Esophagus muscularis mucosa (tissue), 4 donors: ENCODE results near the gene CNP. TPM values are rescaled to one million over a fixed set of nuclear protein-coding genes. Genes with fewer than 3 reads are reported as not detected.
A peak's percentile ranks its signal among the peaks of the same experiment; 100 is the strongest.

Source experiments
- DNase-seq: peaks from one replicate; pipeline ENCODE4 v3.0.0-alpha.2; 2017; ENCODE audit errors: extremely low spot score
- H3K27ac ChIP-seq, 4 donors: fragments of 200-600 bp; sonication (generic); replicated peaks in 1 of 4; 1 replicate in 3 of 4; 2 replicates in 1 of 4; pipeline ENCODE4 v1.5.1; 2016 to 2019; ENCODE audit warnings: mild to moderate bottlenecking in 1 of 4
- H3K27me3 ChIP-seq, 4 donors: fragments of 200-600 bp; sonication (generic); one replicate each; pipeline versions ENCODE4 v1.5.1 to v1.6.0; 2016 to 2019
- H3K36me3 ChIP-seq, 4 donors: fragments of 200-600 bp; sonication (generic); one replicate each; pipeline ENCODE4 v1.5.1; 2016 to 2019
- H3K4me1 ChIP-seq, 4 donors: fragments of 200-600 bp; sonication (generic); one replicate each; pipeline ENCODE4 v1.5.1; 2016 to 2019
- H3K4me3 ChIP-seq, 4 donors: fragments of 200-600 bp; sonication (generic); 1 replicate in 2 of 4; 2 replicates in 2 of 4; pipeline ENCODE4 v1.5.1; 2016 to 2019; ENCODE audit warnings: mild to moderate bottlenecking in 4 of 4, moderate library complexity in 1 of 4
- H3K9me3 ChIP-seq, 4 donors: fragments of 200-600 bp; sonication (generic); 1 replicate in 3 of 4; 2 replicates in 1 of 4; pipeline ENCODE4 v1.5.1; 2016 to 2019
- EP300 ChIP-seq: sonication (generic); formaldehyde crosslinking; IDR thresholded peaks from one replicate; pipeline ENCODE4 v1.6.1; 2017; ENCODE audit warnings: antibody characterized with exemption
- POLR2A ChIP-seq: fragments of 450-650 bp; IDR thresholded peaks from one replicate; pipeline ENCODE4 v1.6.1; 2017; ENCODE audit warnings: antibody characterized with exemption, moderate library complexity, mild to moderate bottlenecking, low read depth
- POLR2AphosphoS5 ChIP-seq, 2 donors: sonication (generic); formaldehyde crosslinking; IDR thresholded peaks; one replicate each; pipeline ENCODE4 v1.6.1; 2017; ENCODE audit warnings: antibody characterized with exemption in 2 of 2
- WGBS: methylation state at CpG from one replicate; pipeline ENCODE4 v1.1.5; 2018; 5-methylcytosine and 5-hydroxymethylcytosine counted together
- intact Hi-C: fragments of 100-400 bp; cut with DNase I; formaldehyde crosslinking; loops from one replicate; pipeline ENCODE4 v1.15.1; 2023
- total RNA-seq, 4 donors: library from RNA; depleted of rRNA; stranded (reverse); fragments of >200 nt; gene quantifications; one replicate each; pipeline versions ENCODE4 v1.1.0 to v1.2.1, GENCODE V29; 2016
- TF ChIP-seq, protein P1 (sequence below), 3 experiments: fragments of 200-600 bp in 2 of 3; fragments of 450-650 bp in 1 of 3; sonication (generic) in 2 of 3; IDR thresholded peaks; one replicate each; pipeline ENCODE4 v1.5.1; 2017 to 2019; ENCODE audit warnings: antibody characterized with exemption in 3 of 3, mild to moderate bottlenecking in 2 of 3, moderate library complexity in 1 of 3

Gene CNP
- total RNA-seq, 4 donors from 2014 or later: 68.9 to 101 (median 78.5) TPM

DNA sequence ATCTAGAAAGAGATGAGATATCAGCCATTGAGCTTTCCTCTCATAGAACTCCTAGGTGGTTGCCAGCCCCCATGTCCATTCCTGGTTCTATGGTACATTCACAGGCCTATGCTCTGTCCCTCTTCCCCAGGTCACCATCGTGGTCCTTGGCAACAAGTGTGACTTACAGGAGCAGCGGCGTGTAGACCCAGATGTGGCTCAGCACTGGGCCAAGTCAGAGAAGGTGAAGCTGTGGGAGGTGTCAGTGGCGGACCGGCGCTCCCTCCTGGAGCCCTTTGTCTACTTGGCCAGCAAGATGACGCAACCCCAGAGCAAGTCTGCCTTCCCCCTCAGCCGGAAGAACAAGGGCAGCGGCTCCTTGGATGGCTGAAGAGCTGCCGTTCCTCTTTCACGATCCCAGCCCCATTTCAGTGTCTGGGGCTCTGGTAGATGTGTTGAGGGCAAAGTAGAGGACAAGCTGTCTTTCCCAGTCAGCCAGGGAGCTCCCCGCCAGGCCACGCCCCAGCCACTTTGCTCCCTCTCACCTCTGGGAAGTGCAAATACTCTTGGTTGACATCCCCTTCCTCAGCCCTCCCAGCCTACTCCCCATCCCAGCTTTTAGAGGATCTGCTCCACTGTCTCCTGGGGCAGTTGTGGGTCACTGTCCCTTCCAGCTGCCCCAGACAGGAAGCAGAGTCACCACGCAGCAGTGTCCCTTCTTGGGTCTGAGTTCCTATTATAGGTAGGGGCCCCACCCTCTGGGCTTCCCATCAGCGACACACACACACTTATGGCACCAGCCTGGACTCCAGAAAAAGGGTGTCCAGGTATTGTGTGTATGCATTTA, 57.1 kb downstream of the CNP start:
- no peak for TF ChIP-seq POLR2AphosphoS5 (IDR thresholded peaks at IDR 0.05)
- no peak for TF ChIP-seq EP300
- TF ChIP-seq, protein P1, sequence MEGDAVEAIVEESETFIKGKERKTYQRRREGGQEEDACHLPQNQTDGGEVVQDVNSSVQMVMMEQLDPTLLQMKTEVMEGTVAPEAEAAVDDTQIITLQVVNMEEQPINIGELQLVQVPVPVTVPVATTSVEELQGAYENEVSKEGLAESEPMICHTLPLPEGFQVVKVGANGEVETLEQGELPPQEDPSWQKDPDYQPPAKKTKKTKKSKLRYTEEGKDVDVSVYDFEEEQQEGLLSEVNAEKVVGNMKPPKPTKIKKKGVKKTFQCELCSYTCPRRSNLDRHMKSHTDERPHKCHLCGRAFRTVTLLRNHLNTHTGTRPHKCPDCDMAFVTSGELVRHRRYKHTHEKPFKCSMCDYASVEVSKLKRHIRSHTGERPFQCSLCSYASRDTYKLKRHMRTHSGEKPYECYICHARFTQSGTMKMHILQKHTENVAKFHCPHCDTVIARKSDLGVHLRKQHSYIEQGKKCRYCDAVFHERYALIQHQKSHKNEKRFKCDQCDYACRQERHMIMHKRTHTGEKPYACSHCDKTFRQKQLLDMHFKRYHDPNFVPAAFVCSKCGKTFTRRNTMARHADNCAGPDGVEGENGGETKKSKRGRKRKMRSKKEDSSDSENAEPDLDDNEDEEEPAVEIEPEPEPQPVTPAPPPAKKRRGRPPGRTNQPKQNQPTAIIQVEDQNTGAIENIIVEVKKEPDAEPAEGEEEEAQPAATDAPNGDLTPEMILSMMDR (IDR thresholded peaks at IDR 0.05): no peak
- TF ChIP-seq POLR2A: no peak
- Histone ChIP-seq H3K36me3 (peaks cover 19 to 31% (median 24%) of the 10 kb centered on the region in 4 donors), H3K27ac (peak overlapping the region in 3 of 4 donors; percentile 48 to 68 (median 53)), H3K4me1 (peaks cover 29 to 55% (median 39%) of the 10 kb centered on the region in 4 donors), H3K9me3 (no peaks in the 10 kb centered on the region), H3K27me3 (peaks cover 0 to 20% (median 7%) of the 10 kb centered on the region in 4 donors), H3K4me3 (no peak overlapping the region)
- intact Hi-C loops: no loop called here
- DNase-seq: no peak
- 76% methylated on average over 14 of the region's 15 CpGs for WGBS

DNA sequence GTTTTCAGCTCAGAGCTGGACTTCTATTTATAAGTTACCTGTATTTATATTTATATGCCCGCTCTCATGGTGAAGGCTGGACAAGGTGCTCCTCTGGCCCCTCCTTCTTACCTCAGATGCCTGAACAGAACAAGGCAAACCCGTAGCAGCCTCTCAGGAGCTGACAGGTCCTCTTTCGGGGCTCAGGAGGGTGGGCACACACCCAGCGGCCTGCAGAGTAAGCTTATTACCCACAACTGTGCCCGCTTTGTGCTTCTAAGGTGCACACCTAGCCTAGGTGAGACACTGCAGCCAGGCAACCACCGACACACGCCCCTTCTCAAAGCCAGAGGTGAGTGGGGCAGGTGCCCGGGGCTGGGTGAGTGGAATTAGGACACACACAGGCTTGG, 58.6 kb downstream of the CNP start:
- 59% methylated on average over 6 of the region's 8 CpGs for WGBS
- intact Hi-C loops: no loop called here
- peak overlapping the region; percentile 10 to 68 (median 50) for H3K27ac ChIP-seq
- no peak for DNase-seq
- peak overlapping the region in 1 of 4 donors; percentile 13 for H3K4me3 ChIP-seq
- H3K36me3 ChIP-seq: peaks cover 19 to 31% (median 24%) of the 10 kb centered on the region in 4 donors
- no peak for TF ChIP-seq POLR2AphosphoS5 (IDR thresholded peaks at IDR 0.05)
- no peak for TF ChIP-seq EP300
- no peak for TF ChIP-seq POLR2A
- TF ChIP-seq, protein P1 (IDR thresholded peaks at IDR 0.05): no peak
- H3K27me3 ChIP-seq: peaks cover 0 to 34% (median 7%) of the 10 kb centered on the region in 4 donors
- H3K9me3 ChIP-seq: no peaks in the 10 kb centered on the region
- peaks cover 29 to 46% (median 34%) of the 10 kb centered on the region in 4 donors for H3K4me1 ChIP-seq

DNA sequence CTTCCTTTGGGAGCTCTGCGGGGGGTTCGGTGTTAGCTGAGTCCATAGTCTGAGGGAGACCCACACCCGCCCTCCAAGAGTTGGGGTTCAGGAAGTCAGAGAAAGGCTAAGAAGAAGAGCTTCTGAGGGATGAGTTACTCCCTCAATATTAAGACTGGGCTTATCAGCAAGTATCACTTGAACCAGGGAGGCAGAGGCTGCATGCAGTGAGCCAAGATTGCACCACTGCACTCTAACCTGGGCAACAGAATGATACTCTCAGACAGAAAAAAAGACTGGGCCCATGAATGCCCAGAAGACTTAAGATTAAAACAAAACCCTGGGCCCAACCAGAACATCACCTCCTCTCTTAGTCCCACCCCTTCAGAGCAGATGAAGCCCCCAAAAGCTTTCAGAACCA, 59.3 kb downstream of the CNP start:
- no peaks in the 10 kb centered on the region for H3K9me3 ChIP-seq
- TF ChIP-seq, protein P1 (IDR thresholded peaks at IDR 0.05): no peak
- TF ChIP-seq POLR2A (no peak), EP300 (no peak), POLR2AphosphoS5 (IDR thresholded peaks at IDR 0.05) (no peak)
- peaks cover 23 to 39% (median 28%) of the 10 kb centered on the region in 4 donors for H3K4me1 ChIP-seq
- H3K27ac ChIP-seq: no peak overlapping the region
- no peak overlapping the region for H3K4me3 ChIP-seq
- 92% methylated on average over 3 of the region's 3 CpGs for WGBS
- DNase-seq: no peak
- peaks cover 19 to 31% (median 24%) of the 10 kb centered on the region in 4 donors for H3K36me3 ChIP-seq
- intact Hi-C loops: loop anchor here (2.0 kb wide), 1 partner anchor 91 kb away; no protein-coding TSS in a partner anchor
- H3K27me3 ChIP-seq: peaks cover 0 to 34% (median 7%) of the 10 kb centered on the region in 4 donors

DNA sequence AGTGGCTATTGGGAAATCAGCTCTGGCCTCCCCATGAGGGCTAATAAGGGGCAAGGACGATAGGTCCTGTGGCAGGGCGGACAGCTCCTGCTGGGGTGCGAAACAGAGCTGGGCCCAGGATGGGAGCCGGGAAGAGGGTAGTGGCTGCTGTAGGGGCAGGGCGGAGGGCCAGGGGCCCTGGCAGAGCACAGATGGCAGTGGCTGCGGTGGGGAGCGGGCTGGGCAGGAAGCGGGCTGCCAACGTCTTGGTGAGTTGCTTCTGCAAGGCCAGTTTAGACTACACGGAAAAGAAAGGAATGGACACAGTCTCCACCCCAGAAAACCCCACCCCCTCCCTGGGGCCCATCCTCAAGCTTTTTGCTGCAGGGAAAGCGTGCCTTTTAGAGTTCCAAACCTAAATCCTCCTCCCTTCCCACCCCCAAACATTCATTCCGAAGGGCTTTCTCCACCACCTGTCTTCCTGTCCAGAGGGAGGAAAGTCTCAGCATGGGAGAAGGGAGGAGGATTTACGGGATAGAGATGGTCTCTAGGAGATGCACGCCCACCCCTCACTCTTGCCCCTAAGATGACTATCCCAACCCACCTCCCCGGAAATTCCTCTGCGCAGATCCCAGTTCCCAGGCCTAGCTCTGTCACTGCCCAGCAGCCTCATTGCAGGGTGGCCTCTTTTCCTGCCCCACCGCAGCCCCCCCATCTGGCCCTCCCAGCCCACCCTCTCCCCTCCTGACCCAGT, 60.4 kb downstream of the CNP start:
- Histone ChIP-seq H3K4me1 (peaks cover 18 to 28% (median 19%) of the 10 kb centered on the region in 4 donors), H3K9me3 (no peaks in the 10 kb centered on the region), H3K27me3 (peaks cover 0 to 34% (median 7%) of the 10 kb centered on the region in 4 donors), H3K27ac (no peak overlapping the region), H3K4me3 (no peak overlapping the region), H3K36me3 (peaks cover 18 to 24% (median 23%) of the 10 kb centered on the region in 4 donors)
- no peak for DNase-seq
- intact Hi-C loops: loop anchor here (2.0 kb wide), 1 partner anchor 90 kb away; no protein-coding TSS in a partner anchor
- 33% methylated on average over 16 of the region's 17 CpGs for WGBS
- TF ChIP-seq POLR2A: no peak
- TF ChIP-seq EP300: no peak
- no peak for TF ChIP-seq POLR2AphosphoS5 (IDR thresholded peaks at IDR 0.05)
- TF ChIP-seq, protein P1 (IDR thresholded peaks at IDR 0.05): no peak

Other genes starting within 250 kb of the CNP start
- gene HAP1, start 232.2 kb upstream of the CNP start, total RNA-seq: under 1 TPM in 1 of 4 donors, not detected in 3; 0.19 TPM
- 10 to 100 TPM; 24.5 to 56.6 (median 46.4) TPM for gene JUP, start 180.1 kb upstream of the CNP start, total RNA-seq
- gene P3H4, start 154.8 kb upstream of the CNP start, total RNA-seq: 10 to 100 TPM in 2 of 4 donors, 1 to 10 TPM in 2; 8.4 to 19.9 (median 14.4) TPM
- 10 to 100 TPM; 30.5 to 49.4 (median 33.8) TPM for gene FKBP10, start 153.8 kb upstream of the CNP start, total RNA-seq
- 10 to 100 TPM; 64.8 to 95.6 (median 70.1) TPM for gene NT5C3B, start 130.6 kb upstream of the CNP start, total RNA-seq
- 1 to 10 TPM; 1.7 to 3.0 (median 2.7) TPM for gene KLHL10, start 129.0 kb upstream of the CNP start, total RNA-seq
- gene KLHL11, start 101.4 kb upstream of the CNP start, total RNA-seq: 10 to 100 TPM; 12.4 to 24.2 (median 17.2) TPM
- gene ACLY, start 47.8 kb upstream of the CNP start, total RNA-seq: 10 to 100 TPM; 52.3 to 87.7 (median 71.3) TPM
- gene ODAD4, start 36.2 kb upstream of the CNP start, total RNA-seq: 1 to 10 TPM in 2 of 4 donors, under 1 TPM in 2; 0.33 to 1.7 (median 1.1) TPM
- 10 to 100 TPM; 43.1 to 51.1 (median 44.4) TPM for gene DNAJC7, start 50.6 kb downstream of the CNP start, total RNA-seq
- gene NKIRAS2, start 53.3 kb downstream of the CNP start, total RNA-seq: 10 to 100 TPM; 44.0 to 74.3 (median 59.0) TPM
- gene C17orf113, start 83.8 kb downstream of the CNP start, total RNA-seq: 1 to 10 TPM in 1 of 4 donors, under 1 TPM in 3; under 0.01 to 1.2 (median 0.67) TPM
- gene ZNF385C, start 131.7 kb downstream of the CNP start, total RNA-seq: under 1 TPM in 2 of 4 donors, not detected in 2; 0.39 to 0.42 TPM
- 10 to 100 TPM in 3 of 4 donors, 1 to 10 TPM in 1; 9.6 to 11.7 (median 11.3) TPM for gene DHX58, start 145.9 kb downstream of the CNP start, total RNA-seq
- gene KAT2A, start 154.6 kb downstream of the CNP start, total RNA-seq: 10 to 100 TPM; 13.8 to 31.1 (median 21.8) TPM
- gene HSPB9, start 156.0 kb downstream of the CNP start, total RNA-seq: under 1 TPM in 2 of 4 donors, not detected in 2; 0.26 to 0.42 TPM
- gene RAB5C, start 188.2 kb downstream of the CNP start, total RNA-seq: 100 to 1,000 TPM; 102 to 140 (median 128) TPM
- under 1 TPM; 0.17 to 0.42 (median 0.26) TPM for gene KCNH4, start 214.3 kb downstream of the CNP start, total RNA-seq
- not detected for gene HCRT, start 218.7 kb downstream of the CNP start, total RNA-seq
- gene GHDC, start 227.7 kb downstream of the CNP start, total RNA-seq: 10 to 100 TPM; 20.3 to 31.3 (median 22.0) TPM